Liver (tissue), 9 donors: Measurements from ENCODE around the gene TST. TPM values are rescaled to one million over a fixed set of nuclear protein-coding genes. Genes with fewer than 3 reads are reported as not detected.
A peak's percentile ranks its signal among the peaks of the same experiment; 100 is the strongest.

Source experiments
- DNase-seq: peaks from one replicate; pipeline ENCODE4 v3.0.0-alpha.2; 2017; ENCODE audit warnings: low spot score
- H3K27ac ChIP-seq, 2 donors: one replicate each; pipeline ENCODE4 v1.7.0; 2013; ENCODE audit warnings: inconsistent platforms in 2 of 2, low read length in 2 of 2, control low read depth in 1 of 2, low read depth in 1 of 2, mild to moderate bottlenecking in 1 of 2
- H3K27me3 ChIP-seq, 4 donors: one replicate each; pipeline versions ENCODE4 v1.6.1 to v1.7.0; 2013; ENCODE audit warnings: low read length in 3 of 4, inconsistent platforms in 1 of 4, mild to moderate bottlenecking in 1 of 4, moderate library complexity in 1 of 4; ENCODE audit not compliant: control insufficient read depth in 4 of 4, insufficient read depth in 4 of 4
- H3K36me3 ChIP-seq, 4 donors: one replicate each; pipeline versions ENCODE4 v1.6.1 to v1.7.0; 2013; ENCODE audit warnings: low read length in 3 of 4, mild to moderate bottlenecking in 3 of 4, low read depth in 1 of 4, moderate library complexity in 1 of 4; ENCODE audit not compliant: control insufficient read depth in 4 of 4, insufficient read depth in 3 of 4
- H3K4me1 ChIP-seq, 4 donors: one replicate each; pipeline versions ENCODE4 v1.6.1 to v1.7.0; 2013; ENCODE audit warnings: low read length in 3 of 4, mild to moderate bottlenecking in 3 of 4, moderate library complexity in 1 of 4; ENCODE audit not compliant: control insufficient read depth in 4 of 4, insufficient read depth in 4 of 4
- H3K4me3 ChIP-seq, 3 donors: one replicate each; pipeline versions ENCODE4 v1.6.1 to v1.7.0; 2013; ENCODE audit warnings: low read length in 3 of 3, control low read depth in 1 of 3, low read depth in 1 of 3, mild to moderate bottlenecking in 1 of 3
- H3K9ac ChIP-seq, 2 donors: one replicate each; pipeline ENCODE4 v1.7.0; 2013; ENCODE audit warnings: low read length in 2 of 2, mild to moderate bottlenecking in 2 of 2, moderate library complexity in 2 of 2, control low read depth in 1 of 2, low read depth in 1 of 2
- H3K9me3 ChIP-seq, 4 donors: one replicate each; pipeline versions ENCODE4 v1.6.1 to v1.7.0; 2013; ENCODE audit warnings: low read length in 3 of 4; ENCODE audit not compliant: control insufficient read depth in 4 of 4
- ATF3 ChIP-seq: IDR thresholded peaks from 2 replicates; pipeline ENCODE4 v1.6.1; 2016; ENCODE audit warnings: antibody characterized with exemption
- CTCF ChIP-seq: fragments of 150-350 bp; IDR thresholded peaks from 2 replicates; pipeline ENCODE4 v1.5.1; 2017; ENCODE audit warnings: improper control_type of control experiment, low read depth, low read length; ENCODE audit not compliant: missing input control
- FOXA1 ChIP-seq: IDR thresholded peaks from 2 replicates; pipeline ENCODE4 v1.6.1; 2016; ENCODE audit warnings: antibody characterized with exemption
- GABPA ChIP-seq, 2 donors: IDR thresholded peaks in 1 of 2; conservative IDR thresholded peaks in 1 of 2; 2 replicates each; pipeline ENCODE4 v1.6.1; 2016; ENCODE audit warnings: antibody characterized with exemption in 2 of 2, mild to moderate bottlenecking in 1 of 2, moderate library complexity in 1 of 2
- HNF4G ChIP-seq: IDR thresholded peaks from 2 replicates; pipeline ENCODE4 v1.6.1; 2016; ENCODE audit warnings: antibody characterized with exemption
- JUND ChIP-seq, 2 donors: IDR thresholded peaks; 2 replicates each; pipeline ENCODE4 v1.6.1; 2016; ENCODE audit warnings: antibody characterized with exemption in 2 of 2
- MAX ChIP-seq: IDR thresholded peaks from 2 replicates; pipeline ENCODE4 v1.6.1; 2016; ENCODE audit warnings: antibody characterized with exemption
- NR2F2 ChIP-seq: IDR thresholded peaks from 2 replicates; pipeline ENCODE4 v1.6.1; 2016; ENCODE audit warnings: antibody characterized with exemption
- RAD21 ChIP-seq, 2 donors: IDR thresholded peaks; 2 replicates each; pipeline ENCODE4 v1.6.1; 2016; ENCODE audit warnings: antibody characterized with exemption in 2 of 2, mild to moderate bottlenecking in 2 of 2
- REST ChIP-seq: IDR thresholded peaks from 2 replicates; pipeline ENCODE4 v1.6.1; 2016; ENCODE audit warnings: antibody characterized with exemption, mild to moderate bottlenecking
- SP1 ChIP-seq: IDR thresholded peaks from 2 replicates; pipeline ENCODE4 v1.6.1; 2018; ENCODE audit warnings: antibody characterized with exemption, mild to moderate bottlenecking
- YY1 ChIP-seq: IDR thresholded peaks from 2 replicates; pipeline ENCODE4 v1.6.1; 2016; ENCODE audit warnings: antibody characterized with exemption, mild to moderate bottlenecking
- ZBTB33 ChIP-seq: IDR thresholded peaks from 2 replicates; pipeline ENCODE4 v1.6.1; 2016; ENCODE audit warnings: antibody characterized with exemption
- WGBS: extraction: QIAGEN DNeasy Blood & Tissue Kit; methylation state at CpG from one replicate; pipeline ENCODE4 v1.1.7; 2013; 5-methylcytosine and 5-hydroxymethylcytosine counted together
- polyA plus RNA-seq, 2 donors: library from polyadenylated mRNA; stranded (reverse) in 1 of 2; unstranded in 1 of 2; fragments of 200-250 nt in 1 of 2; fragments of >200 nt in 1 of 2; fragmentation: Nextera tagmentation in 1 of 2; extraction: Ambion mirVana in 1 of 2; gene quantifications; one replicate each; pipeline versions ENCODE4 v1.2.1 to v1.2.3, GENCODE V29; 2013 to 2015
- total RNA-seq, 2 donors: library from RNA; depleted of rRNA; stranded (reverse); fragments of >200 nt; gene quantifications; one replicate each; pipeline ENCODE4 v1.2.3, GENCODE V29; 2014
- donor health status: healthy.
- donor health status: healthy.
- donor health status: healthy.
- donor health status: healthy.
- donor health status: healthy.

TST gene
- total and polyA plus RNA-seq, 4 donors: 186 to 404 (median 292) TPM

GRCh38 chr22:36986242-36986821 lies 32.9 kb downstream of the TST start:
- Histone ChIP-seq H3K27ac (no peak overlapping the region), H3K9ac (no peak overlapping the region), H3K9me3 (peaks cover 4 to 15% (median 9%) of the 10 kb centered on the region in 4 donors), H3K4me1 (no peaks in the 10 kb centered on the region), H3K36me3 (peaks cover 0 to 2% (median 0%) of the 10 kb centered on the region in 4 donors), H3K4me3 (peak overlapping the region in 2 of 3 donors; percentile 31 to 57), H3K27me3 (peaks cover 0 to 3% (median 0%) of the 10 kb centered on the region in 4 donors)
- peak; percentile 71 for DNase-seq
- 56% methylated on average over 8 of the region's 8 CpGs for WGBS
- TF ChIP-seq MAX (no peak), RAD21 (IDR thresholded peaks at IDR 0.05) (peak; percentile 68), CTCF (peak; percentile 50)

- no peak overlapping the region for H3K9ac ChIP-seq
- H3K36me3 ChIP-seq: peaks cover 0 to 2% (median 0%) of the 10 kb centered on the region in 4 donors
- no peak overlapping the region for H3K27ac ChIP-seq
- 88% methylated on average over 10 of the region's 10 CpGs for WGBS
- no peak overlapping the region for H3K4me3 ChIP-seq
- H3K27me3 ChIP-seq: peaks cover 0 to 3% (median 0%) of the 10 kb centered on the region in 4 donors
- TF ChIP-seq REST (no peak), CTCF (no peak), HNF4G (no peak), ATF3 (no peak), GABPA (IDR thresholded peaks at IDR 0.05 in 1 of 2, conservative IDR thresholded peaks at IDR 0.05 in 1 of 2) (no peak), JUND (IDR thresholded peaks at IDR 0.05) (no peak), NR2F2 (no peak), SP1 (no peak), MAX (no peak), YY1 (no peak), RAD21 (IDR thresholded peaks at IDR 0.05) (no peak), ZBTB33 (no peak), FOXA1 (no peak)
- H3K9me3 ChIP-seq: peaks cover 4 to 15% (median 9%) of the 10 kb centered on the region in 4 donors
- DNase-seq: no peak
- H3K4me1 ChIP-seq: no peaks in the 10 kb centered on the region
Measured at GRCh38 chr22:36985211-36985889, 33.9 kb downstream of the TST start.
